Measurements from ENCODE around the gene SURF4.

DNA sequence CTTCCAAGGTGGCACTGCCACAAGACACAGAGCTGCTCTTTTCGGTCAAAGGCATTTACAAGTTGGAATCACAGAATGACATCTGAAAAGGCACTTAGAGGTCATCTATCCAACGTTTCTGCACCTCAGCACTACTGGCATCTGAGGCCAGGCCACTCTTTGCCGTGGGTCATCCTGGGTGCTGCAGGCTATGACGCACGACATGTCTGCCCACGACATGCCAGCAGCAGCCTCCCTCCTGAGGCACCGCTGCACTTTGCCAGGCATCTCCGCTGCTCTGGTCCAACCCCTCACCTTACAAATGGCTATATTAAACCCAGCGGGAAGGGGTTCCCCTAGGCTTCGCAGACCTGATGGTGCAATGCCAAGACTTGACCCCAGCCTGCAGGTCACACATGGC lies 8.1 kb downstream of the SURF4 start:
- TF ChIP-seq, protein P1, sequence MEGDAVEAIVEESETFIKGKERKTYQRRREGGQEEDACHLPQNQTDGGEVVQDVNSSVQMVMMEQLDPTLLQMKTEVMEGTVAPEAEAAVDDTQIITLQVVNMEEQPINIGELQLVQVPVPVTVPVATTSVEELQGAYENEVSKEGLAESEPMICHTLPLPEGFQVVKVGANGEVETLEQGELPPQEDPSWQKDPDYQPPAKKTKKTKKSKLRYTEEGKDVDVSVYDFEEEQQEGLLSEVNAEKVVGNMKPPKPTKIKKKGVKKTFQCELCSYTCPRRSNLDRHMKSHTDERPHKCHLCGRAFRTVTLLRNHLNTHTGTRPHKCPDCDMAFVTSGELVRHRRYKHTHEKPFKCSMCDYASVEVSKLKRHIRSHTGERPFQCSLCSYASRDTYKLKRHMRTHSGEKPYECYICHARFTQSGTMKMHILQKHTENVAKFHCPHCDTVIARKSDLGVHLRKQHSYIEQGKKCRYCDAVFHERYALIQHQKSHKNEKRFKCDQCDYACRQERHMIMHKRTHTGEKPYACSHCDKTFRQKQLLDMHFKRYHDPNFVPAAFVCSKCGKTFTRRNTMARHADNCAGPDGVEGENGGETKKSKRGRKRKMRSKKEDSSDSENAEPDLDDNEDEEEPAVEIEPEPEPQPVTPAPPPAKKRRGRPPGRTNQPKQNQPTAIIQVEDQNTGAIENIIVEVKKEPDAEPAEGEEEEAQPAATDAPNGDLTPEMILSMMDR (IDR thresholded peaks at IDR 0.05), result no peak
- TF ChIP-seq POLR2A (IDR thresholded peaks at IDR 0.05) (no peak), POLR2AphosphoS5 (IDR thresholded peaks at IDR 0.05) (no peak)

All from prostate gland (tissue), 2 donors.